ENCODE measurements around the gene BIRC2.

DNA sequence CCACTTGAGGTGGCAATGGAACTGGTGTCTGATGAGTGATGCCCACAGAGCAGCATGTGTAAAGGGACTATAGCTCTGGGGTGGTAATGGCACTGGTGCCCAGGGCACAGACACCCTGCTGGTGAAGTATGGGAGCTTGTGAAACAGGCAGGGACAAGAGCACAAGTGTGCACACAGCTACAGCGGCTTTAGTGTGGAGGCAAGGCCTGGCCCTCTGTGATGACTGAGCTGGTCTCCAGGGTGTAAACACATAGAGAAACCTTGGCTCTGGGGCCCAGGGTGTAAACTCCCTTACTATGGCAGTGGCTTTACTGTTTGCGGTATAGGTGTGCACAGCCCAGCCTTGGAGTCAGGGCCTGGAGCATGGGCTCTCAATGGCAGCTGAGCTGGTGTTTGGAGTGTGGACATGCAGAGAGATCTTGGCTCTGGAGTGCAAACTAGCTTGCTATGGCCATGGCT is 46.3 kb downstream of the BIRC2 start:
- TF ChIP-seq, protein P1, sequence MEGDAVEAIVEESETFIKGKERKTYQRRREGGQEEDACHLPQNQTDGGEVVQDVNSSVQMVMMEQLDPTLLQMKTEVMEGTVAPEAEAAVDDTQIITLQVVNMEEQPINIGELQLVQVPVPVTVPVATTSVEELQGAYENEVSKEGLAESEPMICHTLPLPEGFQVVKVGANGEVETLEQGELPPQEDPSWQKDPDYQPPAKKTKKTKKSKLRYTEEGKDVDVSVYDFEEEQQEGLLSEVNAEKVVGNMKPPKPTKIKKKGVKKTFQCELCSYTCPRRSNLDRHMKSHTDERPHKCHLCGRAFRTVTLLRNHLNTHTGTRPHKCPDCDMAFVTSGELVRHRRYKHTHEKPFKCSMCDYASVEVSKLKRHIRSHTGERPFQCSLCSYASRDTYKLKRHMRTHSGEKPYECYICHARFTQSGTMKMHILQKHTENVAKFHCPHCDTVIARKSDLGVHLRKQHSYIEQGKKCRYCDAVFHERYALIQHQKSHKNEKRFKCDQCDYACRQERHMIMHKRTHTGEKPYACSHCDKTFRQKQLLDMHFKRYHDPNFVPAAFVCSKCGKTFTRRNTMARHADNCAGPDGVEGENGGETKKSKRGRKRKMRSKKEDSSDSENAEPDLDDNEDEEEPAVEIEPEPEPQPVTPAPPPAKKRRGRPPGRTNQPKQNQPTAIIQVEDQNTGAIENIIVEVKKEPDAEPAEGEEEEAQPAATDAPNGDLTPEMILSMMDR (IDR thresholded peaks at IDR 0.05), result no peak
- no peak for TF ChIP-seq POLR2A (IDR thresholded peaks at IDR 0.05)
- TF ChIP-seq EP300 (IDR thresholded peaks at IDR 0.05), result no peak

Measured in stomach (tissue), 4 donors.